HepG2 (cell line): ENCODE measurements around the gene TSR1.

Source experiments
- HNF4G ChIP-seq, 2 experiments: sonication (generic) in 1 of 2; formaldehyde crosslinking in 1 of 2; IDR thresholded peaks; 2 replicates each; pipeline versions ENCODE4 v1.4.0 to v1.6.1; 2011 to 2020; ENCODE audit warnings: borderline replicate concordance in 2 of 2, low read depth in 2 of 2, mild to moderate bottlenecking in 2 of 2, low read length in 1 of 2, missing genetic modification reagents in 1 of 2, moderate library complexity in 1 of 2
- HNRNPLL ChIP-seq: fragments of 200-400 bp; formaldehyde crosslinking; IDR thresholded peaks from 2 replicates; pipeline ENCODE4 v1.6.1; 2017; ENCODE audit warnings: mild to moderate bottlenecking, low read depth, low read length; ENCODE audit not compliant: poor library complexity, severe bottlenecking
- HOXA9 ChIP-seq: sonication (generic); formaldehyde crosslinking; IDR thresholded peaks from 2 replicates; pipeline ENCODE4 v1.8.1; 2022; ENCODE audit warnings: missing genetic modification reagents, mild to moderate bottlenecking, moderate library complexity, borderline replicate concordance
- SETDB1 ChIP-seq: sonication (generic); formaldehyde crosslinking; IDR thresholded peaks from 2 replicates; pipeline ENCODE4 v1.5.1; 2020; ENCODE audit warnings: missing genetic modification reagents, mild to moderate bottlenecking, borderline replicate concordance
- SIN3A ChIP-seq: IDR thresholded peaks from 2 replicates; pipeline ENCODE4 v1.6.1; 2011; ENCODE audit warnings: low read depth, mild to moderate bottlenecking, control low read depth, low read length, borderline replicate concordance
- SOX6 ChIP-seq, 2 experiments: fragments of 450-650 bp in 1 of 2; sonication (generic) in 1 of 2; formaldehyde crosslinking in 1 of 2; IDR thresholded peaks; 2 replicates each; pipeline versions ENCODE4 v1.4.0 to v1.6.1; 2017 to 2020; ENCODE audit warnings: antibody characterized with exemption in 1 of 2, mild to moderate bottlenecking in 1 of 2, missing genetic modification reagents in 1 of 2
- ZNF230 ChIP-seq: sonication (generic); formaldehyde crosslinking; IDR thresholded peaks from 2 replicates; pipeline ENCODE4 v1.4.0; 2020; ENCODE audit warnings: mild to moderate bottlenecking, missing genetic modification reagents
- TF ChIP-seq, protein P1 (sequence below): sonication (generic); formaldehyde crosslinking; IDR thresholded peaks from 2 replicates; pipeline ENCODE4 v1.5.0; 2020; ENCODE audit warnings: missing genetic modification reagents
- TF ChIP-seq, protein P2 (sequence below): conservative IDR thresholded peaks from 2 replicates; pipeline ENCODE4 v1.6.1; 2018; ENCODE audit warnings: missing genetic modification reagents

- TF ChIP-seq HOXA9 (CRISPR knock-in tag) (no peak), SETDB1 (CRISPR knock-in tag) (no peak), SOX6 (IDR thresholded peaks at IDR 0.05) (no peak), SOX6 (CRISPR knock-in tag; IDR thresholded peaks at IDR 0.05) (no peak), HNRNPLL (no peak), SIN3A (no peak), HNF4G (IDR thresholded peaks at IDR 0.05; ENCODE audit: borderline replicate concordance, low read depth, low read length) (no peak), HNF4G (CRISPR knock-in tag; IDR thresholded peaks at IDR 0.05; ENCODE audit: borderline replicate concordance, low read depth) (no peak), ZNF230 (CRISPR knock-in tag) (no peak)
- TF ChIP-seq, protein P1, sequence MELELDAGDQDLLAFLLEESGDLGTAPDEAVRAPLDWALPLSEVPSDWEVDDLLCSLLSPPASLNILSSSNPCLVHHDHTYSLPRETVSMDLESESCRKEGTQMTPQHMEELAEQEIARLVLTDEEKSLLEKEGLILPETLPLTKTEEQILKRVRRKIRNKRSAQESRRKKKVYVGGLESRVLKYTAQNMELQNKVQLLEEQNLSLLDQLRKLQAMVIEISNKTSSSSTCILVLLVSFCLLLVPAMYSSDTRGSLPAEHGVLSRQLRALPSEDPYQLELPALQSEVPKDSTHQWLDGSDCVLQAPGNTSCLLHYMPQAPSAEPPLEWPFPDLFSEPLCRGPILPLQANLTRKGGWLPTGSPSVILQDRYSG (CRISPR knock-in tag): no peak
- TF ChIP-seq, protein P2, sequence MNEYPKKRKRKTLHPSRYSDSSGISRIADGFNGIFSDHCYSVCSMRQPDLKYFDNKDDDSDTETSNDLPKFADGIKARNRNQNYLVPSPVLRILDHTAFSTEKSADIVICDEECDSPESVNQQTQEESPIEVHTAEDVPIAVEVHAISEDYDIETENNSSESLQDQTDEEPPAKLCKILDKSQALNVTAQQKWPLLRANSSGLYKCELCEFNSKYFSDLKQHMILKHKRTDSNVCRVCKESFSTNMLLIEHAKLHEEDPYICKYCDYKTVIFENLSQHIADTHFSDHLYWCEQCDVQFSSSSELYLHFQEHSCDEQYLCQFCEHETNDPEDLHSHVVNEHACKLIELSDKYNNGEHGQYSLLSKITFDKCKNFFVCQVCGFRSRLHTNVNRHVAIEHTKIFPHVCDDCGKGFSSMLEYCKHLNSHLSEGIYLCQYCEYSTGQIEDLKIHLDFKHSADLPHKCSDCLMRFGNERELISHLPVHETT (CRISPR knock-in tag): no peak
Observed at GRCh38 chr17:2357931-2358434, 21.7 kb upstream of the TSR1 start.
